Glutamatergic neuron (in vitro differentiated cells): ENCODE results near the gene CTBP1. TPM values are rescaled to one million over a fixed set of nuclear protein-coding genes. Genes with fewer than 3 reads are reported as not detected.
A peak's percentile ranks its signal among the peaks of the same experiment; 100 is the strongest.

Experiments used
- DNase-seq: peaks from one replicate; pipeline ENCODE4 v3.0.0; 2022
- H3K27ac Mint-ChIP-seq: one replicate; pipeline ENCODE4 v1.8.0; 2020; ENCODE audit warnings: mild to moderate bottlenecking, mixed read lengths, inconsistent platforms; ENCODE audit not compliant: unreplicated experiment
- H3K27me3 Mint-ChIP-seq: one replicate; pipeline ENCODE4 v1.8.0; 2020; ENCODE audit warnings: mild to moderate bottlenecking, moderate library complexity, mixed read lengths, inconsistent platforms; ENCODE audit not compliant: unreplicated experiment
- H3K36me3 Mint-ChIP-seq: one replicate; pipeline ENCODE4 v1.8.0; 2020; ENCODE audit warnings: mild to moderate bottlenecking, mixed read lengths, inconsistent platforms; ENCODE audit not compliant: unreplicated experiment
- H3K4me1 Mint-ChIP-seq: one replicate; pipeline ENCODE4 v1.8.0; 2020; ENCODE audit warnings: mild to moderate bottlenecking, low read depth, mixed read lengths, inconsistent platforms; ENCODE audit not compliant: unreplicated experiment
- H3K4me3 Mint-ChIP-seq: one replicate; pipeline ENCODE4 v1.8.0; 2020; ENCODE audit warnings: mild to moderate bottlenecking, mixed read lengths, inconsistent platforms; ENCODE audit not compliant: unreplicated experiment
- H3K9me3 Mint-ChIP-seq: one replicate; pipeline ENCODE4 v1.8.0; 2020; ENCODE audit warnings: mild to moderate bottlenecking, moderate library complexity, mixed read lengths, inconsistent platforms; ENCODE audit not compliant: unreplicated experiment
- CTCF ChIP-seq: fragments of 200-600 bp; sonication (generic); IDR thresholded peaks from one replicate; pipeline ENCODE4 v1.5.0; 2021; ENCODE audit not compliant: partially characterized antibody, unreplicated experiment
- total RNA-seq: library from RNA; stranded (reverse); fragmentation: NEBNext Ultra II Directional; extraction: Animal tissue kit (Norgen Biotek cat#: 25700); gene quantifications from one replicate; pipeline ENCODE4 v1.2.1, GENCODE V29; 2021; ENCODE audit not compliant: unreplicated experiment

Gene CTBP1
- total RNA-seq, 1 donor from 2014 or later, result 302 TPM

- DNase-seq, result no peak
- peaks cover 31% of the 10 kb centered on the region for H3K36me3 Mint-ChIP-seq
- H3K4me1 Mint-ChIP-seq, result peaks cover 5% of the 10 kb centered on the region
- peak overlapping the region; percentile 59 for H3K27ac Mint-ChIP-seq
- peaks cover 3% of the 10 kb centered on the region for H3K27me3 Mint-ChIP-seq
- H3K9me3 Mint-ChIP-seq, result peaks cover 11% of the 10 kb centered on the region
- no peak overlapping the region for H3K4me3 Mint-ChIP-seq
- no peak for TF ChIP-seq CTCF
Observed at GRCh38 chr4:1261107-1261928, 12.4 kb upstream of the CTBP1 start.

GRCh38 chr4:1260418-1261106 lies 11.6 kb upstream of the CTBP1 start:
- Mint-ChIP-seq H3K4me3 (no peak overlapping the region), H3K9me3 (peaks cover 9% of the 10 kb centered on the region), H3K36me3 (peaks cover 28% of the 10 kb centered on the region), H3K27me3 (peaks cover 3% of the 10 kb centered on the region), H3K4me1 (peaks cover 5% of the 10 kb centered on the region), H3K27ac (no peak overlapping the region)
- no peak for TF ChIP-seq CTCF
- no peak for DNase-seq

- peaks cover 3% of the 10 kb centered on the region for H3K27me3 Mint-ChIP-seq
- peaks cover 28% of the 10 kb centered on the region for H3K36me3 Mint-ChIP-seq
- no peak for TF ChIP-seq CTCF
- H3K27ac Mint-ChIP-seq, result no peak overlapping the region
- H3K9me3 Mint-ChIP-seq, result peaks cover 9% of the 10 kb centered on the region
- H3K4me3 Mint-ChIP-seq, result peak overlapping the region; percentile 6
- no peak for DNase-seq
- peaks cover 5% of the 10 kb centered on the region for H3K4me1 Mint-ChIP-seq
Observed at GRCh38 chr4:1259966-1260365, 11.0 kb upstream of the CTBP1 start.

DNA sequence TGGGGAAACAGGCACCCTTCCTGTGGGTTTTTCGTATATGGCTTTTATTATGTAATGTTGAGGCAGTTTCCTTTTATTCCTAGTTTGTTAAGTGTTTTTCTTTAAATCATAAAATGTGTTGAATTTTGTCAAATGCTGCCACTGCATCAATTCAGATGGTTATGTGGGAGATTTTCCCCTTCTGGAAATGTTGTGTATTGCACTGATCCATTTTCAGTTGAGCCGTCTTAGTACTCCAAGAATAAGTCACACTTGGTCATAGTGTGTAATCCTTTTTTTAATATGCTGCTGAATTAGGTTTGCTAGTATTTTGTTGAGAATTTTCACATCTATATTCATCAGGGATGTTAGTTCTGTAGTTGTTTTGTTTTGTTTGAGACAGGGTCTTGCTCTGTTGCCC lies 9.5 kb upstream of the CTBP1 start:
- H3K27ac Mint-ChIP-seq, result no peak overlapping the region
- H3K36me3 Mint-ChIP-seq, result peaks cover 36% of the 10 kb centered on the region
- peak; percentile 13 for TF ChIP-seq CTCF
- peaks cover 3% of the 10 kb centered on the region for H3K27me3 Mint-ChIP-seq
- DNase-seq, result no peak
- H3K4me3 Mint-ChIP-seq, result no peak overlapping the region
- peaks cover 5% of the 10 kb centered on the region for H3K4me1 Mint-ChIP-seq
- peaks cover 12% of the 10 kb centered on the region for H3K9me3 Mint-ChIP-seq

GRCh38 chr4:1255699-1256098 lies 6.8 kb upstream of the CTBP1 start:
- no peak for TF ChIP-seq CTCF
- peaks cover 7% of the 10 kb centered on the region for H3K27me3 Mint-ChIP-seq
- no peak for DNase-seq
- peaks cover 13% of the 10 kb centered on the region for H3K9me3 Mint-ChIP-seq
- H3K36me3 Mint-ChIP-seq, result peaks cover 40% of the 10 kb centered on the region
- peaks cover 5% of the 10 kb centered on the region for H3K4me1 Mint-ChIP-seq
- no peak overlapping the region for H3K27ac Mint-ChIP-seq
- no peak overlapping the region for H3K4me3 Mint-ChIP-seq
